ENCODE measurements around the gene DNAJC22.
A peak's percentile ranks its signal among the peaks of the same experiment; 100 is the strongest.
"Not testable (repeated sequence)": the region's sequence is repeated elsewhere in the genome, so short reads cannot be mapped to it uniquely, and the experiment has no call there.

Gene DNAJC22

DNA sequence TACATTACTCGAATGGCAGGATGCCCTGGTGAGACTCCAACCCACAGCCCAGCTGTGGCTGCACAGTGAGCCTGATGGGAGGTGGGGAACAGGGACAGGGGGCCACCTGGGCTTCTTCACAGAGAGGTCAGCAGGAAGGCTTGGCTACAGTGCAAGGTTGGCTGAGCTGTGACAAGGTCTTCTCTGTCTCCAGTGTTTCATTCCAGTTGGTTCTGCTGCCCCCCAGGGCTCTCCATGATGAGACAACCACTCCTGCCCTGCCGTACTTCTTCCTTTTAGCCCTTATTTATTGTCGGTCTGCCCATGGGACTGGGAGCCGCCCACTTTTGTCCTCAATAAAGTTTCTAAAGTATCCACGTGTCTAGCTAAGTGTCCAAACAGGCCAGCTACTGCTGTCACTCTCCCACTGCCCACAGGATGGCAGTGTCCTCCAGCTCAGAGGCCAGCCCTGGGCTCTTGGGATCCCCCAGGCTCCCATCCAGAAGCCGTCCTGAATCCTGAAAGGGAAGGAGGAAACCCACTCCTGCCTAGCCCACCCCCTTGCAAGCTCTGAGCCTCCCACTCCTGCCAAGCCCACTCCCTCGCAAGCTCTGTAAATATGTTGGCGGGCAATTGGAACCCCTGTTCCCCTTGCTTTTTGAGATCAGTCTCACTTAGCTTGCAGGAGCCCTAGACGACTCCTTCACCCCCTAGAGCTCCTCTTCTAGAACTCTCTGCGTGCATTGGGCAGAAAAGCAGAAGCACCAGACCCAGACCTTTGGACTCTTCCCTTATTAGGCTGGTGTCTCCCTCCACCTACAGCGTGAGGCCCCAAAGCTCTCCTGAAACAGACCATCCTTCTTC is 15.1 kb upstream of the DNAJC22 start:
- DNase-seq: peak; percentile 89

DNA sequence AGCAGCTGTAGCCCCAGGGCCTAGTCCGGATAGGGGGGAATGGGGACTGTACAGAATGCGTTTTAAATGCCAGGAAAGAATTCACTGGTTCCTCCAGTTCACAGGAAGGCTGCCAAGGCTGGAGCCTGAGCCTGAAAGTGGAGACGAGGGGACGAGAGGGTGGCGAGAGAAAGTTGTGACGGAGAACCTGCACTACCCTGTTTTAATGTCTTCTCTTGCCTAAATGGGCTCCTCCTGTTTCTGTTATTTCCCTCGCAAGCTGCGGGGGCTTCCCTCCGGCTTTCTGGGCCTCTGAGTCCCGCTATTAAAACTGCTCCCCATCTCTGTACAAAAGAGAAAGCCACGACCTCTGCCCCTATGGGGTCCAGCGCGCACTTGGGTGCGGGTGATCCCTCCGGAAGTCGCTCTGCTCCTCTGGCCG is 14.2 kb upstream of the DNAJC22 start:
- no peak for DNase-seq

DNA sequence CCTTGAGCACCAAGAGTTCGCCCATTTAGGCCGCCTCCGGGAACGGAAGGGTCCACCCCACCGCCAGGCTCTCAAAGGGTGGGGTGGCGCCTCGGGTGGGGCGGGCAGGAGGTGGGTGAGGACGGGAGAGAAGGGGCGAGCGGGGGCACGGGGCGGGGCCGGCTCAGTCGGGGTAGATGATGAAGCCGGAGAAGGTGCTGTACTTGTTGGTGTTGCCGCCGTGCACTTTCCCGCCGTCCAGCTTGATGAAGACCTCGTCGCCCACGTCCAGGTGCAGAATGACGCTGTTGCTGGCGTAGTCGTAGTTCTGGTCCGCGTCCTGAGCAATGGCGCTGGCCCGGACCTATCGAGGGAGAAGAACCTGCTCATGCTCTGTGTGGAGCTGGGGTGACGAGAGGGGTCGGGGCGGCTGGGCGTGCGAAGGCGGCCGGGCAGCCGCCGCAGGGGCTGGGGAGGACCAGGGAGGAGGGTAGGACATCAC is 13.8 kb upstream of the DNAJC22 start:
- peak; percentile 49 for DNase-seq

DNA sequence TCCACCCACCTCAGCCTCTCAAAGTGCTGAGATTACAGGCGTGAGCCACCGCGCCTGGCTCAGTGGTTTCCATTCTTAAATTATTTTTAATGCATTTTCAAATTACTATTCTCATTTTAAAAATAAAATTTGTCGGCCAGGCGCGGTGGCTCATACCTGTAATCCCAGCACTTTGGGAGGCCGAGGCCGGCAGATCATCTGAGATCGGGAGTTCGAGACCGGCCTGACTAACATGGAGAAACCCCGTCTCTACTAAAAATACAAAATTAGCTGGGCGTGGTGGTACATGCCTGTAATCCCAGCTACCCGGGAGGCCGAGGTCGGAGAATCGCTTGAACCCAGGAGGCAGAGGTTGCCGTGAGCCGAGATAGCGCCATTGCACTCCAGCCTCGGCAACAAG is 12.9 kb upstream of the DNAJC22 start:
- not testable (repeated sequence) for DNase-seq

GRCh38 chr12:49334226-49334625 is 12.5 kb upstream of the DNAJC22 start:
- DNase-seq: no peak

DNA sequence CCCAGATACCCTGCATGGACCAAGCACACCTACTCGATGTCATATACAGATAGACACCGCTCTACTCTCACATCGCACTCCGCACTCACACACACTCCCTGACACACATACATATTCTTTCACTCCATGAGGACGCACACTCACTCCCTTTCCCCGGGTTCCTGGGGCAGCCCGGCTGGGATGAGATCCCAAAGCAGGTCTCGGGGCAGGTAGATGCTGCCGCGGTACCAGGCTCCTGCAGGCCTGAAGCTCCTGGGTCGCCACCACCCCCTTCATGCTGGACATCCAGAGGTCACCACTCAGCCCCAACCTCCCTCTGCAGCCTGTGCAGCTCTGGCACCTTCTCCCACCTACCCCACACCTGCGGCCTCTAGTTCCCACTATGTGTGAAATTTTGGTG is 12.0 kb upstream of the DNAJC22 start:
- no peak for DNase-seq

GRCh38 chr12:49335118-49335954 is 11.4 kb upstream of the DNAJC22 start:
- DNase-seq: peak; percentile 44

GRCh38 chr12:49335955-49336644 is 10.6 kb upstream of the DNAJC22 start:
- DNase-seq: no peak

GRCh38 chr12:49336645-49337584 is 9.8 kb upstream of the DNAJC22 start, which contains the start of gene C1QL4:
Gene C1QL4, minus strand, starts transcription at chr12:49337188. Its CDS starts 711 bp downstream, at chr12:49336477.
- DNase-seq: peak; percentile 95

DNA sequence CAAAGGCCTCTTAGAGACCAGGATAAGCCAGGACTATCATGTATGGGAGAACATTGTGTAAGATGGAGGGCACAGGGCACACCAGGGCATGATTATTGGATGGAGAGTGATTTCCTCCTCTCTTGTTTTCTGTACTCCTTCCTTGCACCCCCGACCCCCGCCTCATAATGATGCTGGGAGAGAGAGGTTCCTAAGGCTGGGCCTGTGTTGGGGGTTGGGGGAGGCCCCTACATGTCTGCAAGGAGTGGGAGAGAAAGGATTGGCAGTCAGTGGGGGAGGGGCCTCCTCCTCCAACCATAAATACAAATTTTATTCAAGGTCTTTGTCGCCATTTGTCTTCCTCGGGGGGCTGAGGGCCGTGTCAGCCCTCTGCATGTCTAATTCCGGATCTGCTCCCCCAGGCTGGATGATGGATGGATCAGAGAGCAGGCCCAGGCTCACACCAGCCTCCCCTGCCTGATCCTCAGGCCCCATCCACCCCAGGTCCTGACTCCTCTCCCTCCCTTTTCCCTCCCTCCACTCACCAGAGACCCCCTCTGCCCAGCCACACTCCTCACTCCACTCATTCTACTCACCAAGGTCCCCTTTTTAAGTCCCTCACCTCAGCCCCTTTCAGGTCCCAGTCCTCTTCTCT is 7.7 kb upstream of the DNAJC22 start:
- no peak for DNase-seq

DNA sequence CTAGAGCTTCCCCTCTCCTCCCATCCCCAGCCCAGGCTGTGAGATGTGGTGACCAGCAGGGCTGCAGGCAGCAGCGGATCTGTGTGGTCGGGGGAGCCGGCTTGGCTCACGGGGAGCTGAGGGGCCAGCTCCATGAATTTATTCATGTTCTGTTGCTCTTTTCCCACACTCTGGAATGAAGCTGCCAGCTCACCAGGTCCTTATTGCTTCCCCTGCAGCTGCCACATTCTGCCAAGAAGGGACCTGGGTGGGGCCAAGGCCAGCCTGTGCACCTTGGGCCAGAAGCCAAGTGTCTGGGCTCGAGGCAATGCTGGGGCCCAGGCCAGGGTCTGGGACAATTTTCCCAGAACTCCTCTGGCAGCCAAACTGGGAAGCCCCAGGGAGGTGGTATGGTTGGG is 7.2 kb upstream of the DNAJC22 start:
- DNase-seq: no peak

DNA sequence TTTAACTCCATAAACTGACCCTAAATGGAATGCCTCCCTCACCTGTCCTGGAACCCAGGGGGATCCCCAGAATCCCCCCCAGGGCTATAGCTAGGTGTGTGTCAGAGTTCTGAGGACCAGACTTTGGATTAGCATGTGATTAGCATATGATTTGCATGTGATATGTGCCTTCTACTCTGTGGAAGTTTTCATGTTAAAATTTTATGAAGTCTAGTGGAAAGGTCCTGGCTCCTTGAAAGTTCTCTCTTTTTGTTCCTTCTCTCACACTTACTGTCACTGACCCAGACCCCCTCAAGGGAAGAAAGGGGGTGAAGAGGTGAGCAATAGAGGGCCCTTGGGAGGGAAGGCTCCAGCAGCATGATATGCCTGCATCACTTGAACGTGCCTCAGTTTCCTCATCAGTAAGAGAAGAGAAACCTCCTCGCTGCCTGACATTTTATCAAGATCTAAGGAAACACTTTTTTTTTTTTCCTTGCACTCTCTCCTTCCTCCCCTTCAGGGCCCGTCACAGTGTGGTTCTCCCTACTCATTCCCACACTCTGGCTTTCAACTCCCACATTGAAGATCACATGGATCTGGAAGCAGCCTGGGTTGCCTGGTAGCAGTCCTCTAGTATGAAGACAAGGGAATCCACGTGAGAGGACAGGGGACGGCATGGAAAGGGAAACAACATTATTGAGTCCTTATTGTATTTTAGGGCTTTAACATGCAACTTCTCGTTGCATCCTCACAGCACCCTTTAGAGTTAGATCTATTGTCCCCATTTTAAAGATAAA is 6.4 kb upstream of the DNAJC22 start:
- DNase-seq: no peak

DNA sequence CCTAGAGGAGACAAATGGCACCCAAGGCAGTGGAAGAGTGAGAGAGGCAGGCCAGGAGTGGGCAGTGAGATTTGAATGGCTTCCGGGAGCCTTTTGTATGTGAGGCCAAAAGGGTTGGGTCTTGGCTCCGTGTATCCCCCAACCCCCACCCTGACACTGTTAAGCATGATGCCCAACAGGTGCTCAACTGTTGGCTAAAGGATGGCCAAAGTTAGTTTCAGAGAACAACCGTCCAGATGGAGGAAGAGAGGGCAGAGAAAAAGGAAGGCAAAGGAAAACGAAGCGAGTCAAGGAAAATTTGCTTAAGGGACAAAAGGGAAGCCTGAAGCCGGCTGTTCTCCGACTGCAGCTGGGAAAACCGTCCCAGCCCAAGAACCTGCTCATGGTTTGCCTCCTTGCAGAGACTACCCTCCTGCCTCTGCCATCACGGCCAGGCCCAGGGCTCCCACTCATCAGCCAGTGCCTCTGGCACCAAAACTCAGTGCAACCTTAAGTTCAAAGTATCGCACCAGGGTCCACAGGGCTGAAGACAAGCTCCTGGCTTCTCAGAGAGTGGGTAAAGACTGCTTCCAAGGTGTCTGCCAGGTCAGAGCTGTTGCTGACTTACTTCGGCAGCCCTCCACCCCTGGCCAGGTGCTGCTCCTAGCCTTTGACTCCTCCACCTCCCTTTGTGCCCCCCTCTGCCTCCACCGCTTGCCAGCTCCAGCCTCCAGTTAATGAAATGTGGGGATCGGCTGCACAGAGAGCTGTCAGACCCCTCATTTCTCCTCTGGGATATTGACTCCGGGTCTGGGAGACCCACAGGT is 5.5 kb upstream of the DNAJC22 start:
- no peak for DNase-seq

DNA sequence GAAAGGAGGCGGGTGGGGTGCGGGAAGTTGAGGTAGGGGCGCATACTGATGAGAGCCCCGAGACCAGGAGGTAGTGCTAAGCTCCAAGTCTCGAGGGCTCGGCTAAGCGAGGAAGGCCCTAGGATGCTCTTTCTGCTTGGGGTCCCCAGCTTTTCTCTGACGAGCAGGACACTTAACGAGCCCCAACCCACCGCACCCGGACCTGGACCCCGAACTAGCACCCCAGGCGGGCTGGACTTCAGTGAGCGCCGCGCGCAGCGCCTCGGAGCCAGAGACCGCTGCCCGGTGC is 5.0 kb upstream of the DNAJC22 start:
- DNase-seq: no peak

- DNase-seq: peak; percentile 95
These were observed 4.4 kb upstream of the DNAJC22 start for GRCh38 chr12:49342066-49342913.

DNA sequence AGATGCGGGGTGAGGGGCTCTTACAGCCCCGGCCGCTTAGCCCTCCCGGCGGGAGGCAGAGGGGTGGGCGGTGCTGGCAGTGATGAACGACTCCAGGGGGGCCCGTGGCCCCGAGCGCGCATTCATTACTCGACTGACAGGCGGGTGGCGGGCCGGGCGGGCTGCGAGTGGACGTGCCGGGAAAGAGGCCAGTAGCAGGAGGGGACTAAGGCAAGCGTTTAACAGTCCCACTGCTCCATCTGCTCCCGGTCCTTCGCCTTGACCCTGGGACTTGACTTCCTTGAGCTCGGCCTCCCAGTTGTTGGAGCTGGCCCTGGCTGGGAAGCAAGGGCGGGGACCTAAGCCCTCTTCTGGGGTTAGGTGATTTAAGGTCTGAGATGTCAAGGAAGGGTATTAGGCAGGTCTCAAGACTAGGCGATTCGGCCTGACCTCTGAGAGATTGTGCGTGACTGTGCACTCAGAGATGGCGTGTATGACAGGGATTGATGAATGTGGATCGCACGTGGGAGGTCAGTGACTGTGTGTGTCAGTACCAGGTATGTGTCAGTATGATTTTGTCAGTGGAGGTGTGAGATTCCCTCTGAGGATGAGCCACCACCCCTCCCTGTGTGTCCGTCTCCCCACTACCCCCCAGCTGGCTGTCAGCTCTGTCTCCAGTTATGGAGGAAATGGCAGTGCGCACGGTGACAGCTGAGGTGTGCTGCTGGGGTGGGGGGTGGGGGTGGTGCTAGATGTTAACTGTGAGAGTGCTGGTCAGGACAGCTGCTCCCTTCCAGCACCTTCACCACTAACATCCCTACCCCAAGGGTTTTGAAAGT is 3.6 kb upstream of the DNAJC22 start:
- no peak for DNase-seq

DNA sequence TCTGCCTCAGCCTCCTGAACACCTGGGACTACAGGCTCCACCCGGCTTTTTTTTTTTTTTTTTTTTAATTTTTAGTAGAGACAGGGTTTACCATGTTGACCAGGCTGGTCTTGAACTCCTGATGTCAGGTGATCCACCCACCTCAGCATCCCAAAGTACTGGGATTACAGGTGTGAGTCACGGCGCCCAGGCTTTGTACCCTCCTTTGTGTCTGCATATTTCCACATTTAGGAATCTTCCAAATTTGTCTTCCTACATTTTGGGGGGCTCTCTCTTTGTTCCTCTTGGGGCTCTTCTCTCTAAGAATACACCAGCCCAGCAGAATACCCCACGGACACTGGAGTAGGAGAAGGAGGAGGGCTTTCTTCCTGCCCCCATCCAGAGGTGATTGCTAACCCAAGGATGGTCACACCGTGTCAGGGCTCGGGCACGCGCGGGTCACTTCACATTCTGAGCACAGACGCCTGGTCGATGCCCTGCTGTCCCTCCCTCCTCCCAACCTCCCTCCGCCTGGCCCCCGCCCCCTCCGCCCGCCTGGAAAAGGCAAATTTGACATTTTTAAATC is 2.1 kb upstream of the DNAJC22 start:
- no peak for DNase-seq
